Measurements from ENCODE around the gene AUTS2. TPM values are rescaled to one million over a fixed set of nuclear protein-coding genes. Genes with fewer than 3 reads are reported as not detected.

AUTS2 gene
- total and polyA plus RNA-seq, 11 donors = 3.4 to 14.0 (median 7.3) TPM

- H3K4me1 ChIP-seq = peaks cover 0 to 19% (median 10%) of the 10 kb centered on the region in 12 donors
- no peak overlapping the region for H3K27ac ChIP-seq
- intact Hi-C loops (cut with DNase I) = no loop called here
- 96 to 97% (median 97%) methylated on average over 4 of the region's 4 CpGs for WGBS, 4 donors
- no peak for TF ChIP-seq CTCF (IDR thresholded peaks at IDR 0.05)
- TF ChIP-seq POLR2A (IDR thresholded peaks at IDR 0.05) = no peak
- H3K36me3 ChIP-seq = no peaks in the 10 kb centered on the region
- no peak for DNase-seq
- no peaks in the 10 kb centered on the region for H3K27me3 ChIP-seq
- ATAC-seq = no peak
- H3K9me3 ChIP-seq = peaks cover 0 to 9% (median 0%) of the 10 kb centered on the region in 12 donors
- H3K4me3 ChIP-seq = no peak overlapping the region
These were observed 228.9 kb downstream of the AUTS2 start for GRCh38 chr7:69827140-69827539.

- intact Hi-C loops (cut with DNase I) = no loop called here
- H3K4me1 ChIP-seq = peaks cover 0 to 15% (median 10%) of the 10 kb centered on the region in 12 donors
- H3K4me3 ChIP-seq = no peak overlapping the region
- no peaks in the 10 kb centered on the region for H3K27me3 ChIP-seq
- no peak for ATAC-seq
- DNase-seq = no peak
- WGBS, 4 donors = 59 to 84% (median 74%) methylated on average over 3 of the region's 3 CpGs
- no peak for TF ChIP-seq CTCF (IDR thresholded peaks at IDR 0.05)
- no peak for TF ChIP-seq POLR2A (IDR thresholded peaks at IDR 0.05)
- H3K27ac ChIP-seq = no peak overlapping the region
- H3K9me3 ChIP-seq = peaks cover 0 to 9% (median 0%) of the 10 kb centered on the region in 12 donors
- H3K36me3 ChIP-seq = no peaks in the 10 kb centered on the region
These were observed 229.3 kb downstream of the AUTS2 start for GRCh38 chr7:69827558-69827957.

- H3K9me3 ChIP-seq = peaks cover 0 to 9% (median 0%) of the 10 kb centered on the region in 12 donors
- TF ChIP-seq POLR2A (IDR thresholded peaks at IDR 0.05) (no peak), CTCF (IDR thresholded peaks at IDR 0.05) (no peak)
- no peak overlapping the region for H3K4me3 ChIP-seq
- 82 to 100% (median 95%) methylated on average over 2 of the region's 2 CpGs for WGBS, 4 donors
- intact Hi-C loops (cut with DNase I) = no loop called here
- no peaks in the 10 kb centered on the region for H3K4me1 ChIP-seq
- DNase-seq (no peak), ATAC-seq (no peak)
- H3K27me3 ChIP-seq = no peaks in the 10 kb centered on the region
- H3K27ac ChIP-seq = no peak overlapping the region
- no peaks in the 10 kb centered on the region for H3K36me3 ChIP-seq
These were observed 234.1 kb downstream of the AUTS2 start for GRCh38 chr7:69832356-69832755.

GRCh38 chr7:69833964-69834363, 235.7 kb downstream of the AUTS2 start:
- no peaks in the 10 kb centered on the region for H3K27me3 ChIP-seq
- H3K4me1 ChIP-seq = no peaks in the 10 kb centered on the region
- H3K4me3 ChIP-seq = no peak overlapping the region
- intact Hi-C loops (cut with DNase I) = no loop called here
- 86 to 93% (median 88%) methylated on average over 6 of the region's 6 CpGs for WGBS, 4 donors
- TF ChIP-seq POLR2A (IDR thresholded peaks at IDR 0.05) (no peak), CTCF (IDR thresholded peaks at IDR 0.05) (no peak)
- DNase-seq (no peak), ATAC-seq (no peak)
- no peak overlapping the region for H3K27ac ChIP-seq
- peaks cover 0 to 5% (median 0%) of the 10 kb centered on the region in 12 donors for H3K9me3 ChIP-seq
- no peaks in the 10 kb centered on the region for H3K36me3 ChIP-seq
